SU-DHL-6 (cell line): ENCODE results near the gene TBL1X.

Source experiments
- H2AFZ ChIP-seq: fragments of 200-600 bp; sonication (generic); 2 replicates; pipeline ENCODE4 v1.6.1; 2014; ENCODE audit warnings: low read depth, mild to moderate bottlenecking, moderate library complexity, mixed read lengths, antibody characterized with exemption, low read length; ENCODE audit not compliant: severe bottlenecking
- H3F3A ChIP-seq: fragments of 200-600 bp; shearing (Covaris generic); 2 replicates; pipeline ENCODE4 v1.6.0; 2016; ENCODE audit warnings: antibody characterized with exemption, mild to moderate bottlenecking; ENCODE audit not compliant: insufficient read depth
- H3K27ac ChIP-seq: fragments of 200-600 bp; sonication (generic); 2 replicates; pipeline ENCODE4 v1.5.1; 2016; ENCODE audit warnings: low read depth, mild to moderate bottlenecking, low read length, moderate library complexity, mixed read lengths
- H3K27me3 ChIP-seq: fragments of 200-600 bp; sonication (generic), shearing (Covaris generic); 2 replicates; pipeline ENCODE4 v1.6.0; 2014; ENCODE audit warnings: mild to moderate bottlenecking, low read length
- H3K36me3 ChIP-seq: fragments of 200-600 bp; sonication (generic); 2 replicates; pipeline ENCODE4 v1.6.1; 2014; ENCODE audit warnings: mild to moderate bottlenecking, low read length, mixed read lengths
- H3K4me2 ChIP-seq: fragments of 300-600, 200-600 bp; shearing (Covaris generic), sonication (generic); 2 replicates; pipeline ENCODE4 v1.6.0; 2014; ENCODE audit warnings: low read length, low read depth, mild to moderate bottlenecking; ENCODE audit not compliant: poor library complexity, severe bottlenecking
- H3K4me3 ChIP-seq: fragments of 200-600 bp; sonication (generic); 2 replicates; pipeline ENCODE4 v1.5.1; 2014; ENCODE audit warnings: antibody characterized with exemption, low read length, mild to moderate bottlenecking, mixed read lengths; ENCODE audit not compliant: insufficient read depth, poor library complexity, severe bottlenecking
- H3K79me2 ChIP-seq: fragments of 200-600 bp; sonication (generic); 2 replicates; pipeline ENCODE4 v1.6.1; 2014; ENCODE audit warnings: mild to moderate bottlenecking, low read length, moderate library complexity; ENCODE audit not compliant: insufficient read depth
- H3K9ac ChIP-seq: fragments of 200-600 bp; sonication (generic); 2 replicates; pipeline ENCODE4 v1.7.0; 2014; ENCODE audit warnings: mild to moderate bottlenecking, low read length
- H3K9me2 ChIP-seq: fragments of 200-600 bp; sonication (generic); replicated peaks from 2 replicates; pipeline ENCODE4 v1.6.1; 2014; ENCODE audit warnings: low read length; ENCODE audit not compliant: insufficient read depth
- H3K9me3 ChIP-seq: fragments of 200-600 bp; sonication (generic); 2 replicates; pipeline ENCODE4 v1.6.1; 2014; ENCODE audit warnings: low read length, mixed read lengths; ENCODE audit not compliant: insufficient read depth
- H4K20me1 ChIP-seq: fragments of 200-600 bp; sonication (generic); 2 replicates; pipeline ENCODE4 v1.6.1; 2014; ENCODE audit warnings: low read depth, mild to moderate bottlenecking, antibody characterized with exemption, low read length, moderate library complexity, mixed read lengths
- EZH2phosphoT487 ChIP-seq: fragments of 200-600 bp; sonication (generic), shearing (Covaris generic); conservative IDR thresholded peaks from 2 replicates; pipeline ENCODE4 v1.6.1; 2018; ENCODE audit warnings: mild to moderate bottlenecking, antibody characterized with exemption, low read length, moderate library complexity, mixed read lengths
- TF ChIP-seq, protein P1 (sequence below): fragments of 200-600 bp; sonication (generic); IDR thresholded peaks from one replicate; pipeline ENCODE4 v1.5.1; 2017; ENCODE audit warnings: antibody characterized with exemption, mild to moderate bottlenecking, low read length, moderate library complexity; ENCODE audit not compliant: insufficient read depth, poor library complexity, severe bottlenecking

The TBL1X gene

DNA sequence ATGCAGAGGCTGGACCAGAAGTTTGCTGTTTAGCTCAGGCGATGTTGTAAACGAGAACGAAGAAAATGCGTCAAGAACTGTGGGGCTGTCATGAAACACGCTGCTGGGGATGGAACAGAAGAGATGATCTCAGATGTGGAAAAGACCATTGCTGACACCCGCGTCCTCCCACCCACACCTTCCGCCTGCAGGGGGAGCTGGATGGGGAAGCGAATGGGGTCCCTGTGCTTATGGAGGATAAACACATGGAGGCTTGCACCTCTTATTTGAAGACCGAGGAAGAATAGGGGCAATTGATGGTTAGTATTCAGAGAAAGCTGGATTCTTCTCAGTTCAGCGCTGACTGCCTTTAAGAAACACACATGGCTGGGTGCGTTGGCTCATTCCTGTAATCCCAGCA is 236.9 kb downstream of the TBL1X start:
- H3K4me2 ChIP-seq: no peak overlapping the region
- no peaks in the 10 kb centered on the region for H3K9me3 ChIP-seq
- no peaks in the 10 kb centered on the region for H3K27me3 ChIP-seq
- no peaks in the 10 kb centered on the region for H4K20me1 ChIP-seq
- no peaks in the 10 kb centered on the region for H3K9me2 ChIP-seq
- H3K4me3 ChIP-seq: no peak overlapping the region
- no peak overlapping the region for H2AFZ ChIP-seq
- no peak overlapping the region for H3K9ac ChIP-seq
- H3K79me2 ChIP-seq: no peaks in the 10 kb centered on the region
- no peaks in the 10 kb centered on the region for H3F3A ChIP-seq
- no peak overlapping the region for H3K27ac ChIP-seq
- no peaks in the 10 kb centered on the region for H3K36me3 ChIP-seq
- TF ChIP-seq EZH2phosphoT487: no peak
- TF ChIP-seq, protein P1, sequence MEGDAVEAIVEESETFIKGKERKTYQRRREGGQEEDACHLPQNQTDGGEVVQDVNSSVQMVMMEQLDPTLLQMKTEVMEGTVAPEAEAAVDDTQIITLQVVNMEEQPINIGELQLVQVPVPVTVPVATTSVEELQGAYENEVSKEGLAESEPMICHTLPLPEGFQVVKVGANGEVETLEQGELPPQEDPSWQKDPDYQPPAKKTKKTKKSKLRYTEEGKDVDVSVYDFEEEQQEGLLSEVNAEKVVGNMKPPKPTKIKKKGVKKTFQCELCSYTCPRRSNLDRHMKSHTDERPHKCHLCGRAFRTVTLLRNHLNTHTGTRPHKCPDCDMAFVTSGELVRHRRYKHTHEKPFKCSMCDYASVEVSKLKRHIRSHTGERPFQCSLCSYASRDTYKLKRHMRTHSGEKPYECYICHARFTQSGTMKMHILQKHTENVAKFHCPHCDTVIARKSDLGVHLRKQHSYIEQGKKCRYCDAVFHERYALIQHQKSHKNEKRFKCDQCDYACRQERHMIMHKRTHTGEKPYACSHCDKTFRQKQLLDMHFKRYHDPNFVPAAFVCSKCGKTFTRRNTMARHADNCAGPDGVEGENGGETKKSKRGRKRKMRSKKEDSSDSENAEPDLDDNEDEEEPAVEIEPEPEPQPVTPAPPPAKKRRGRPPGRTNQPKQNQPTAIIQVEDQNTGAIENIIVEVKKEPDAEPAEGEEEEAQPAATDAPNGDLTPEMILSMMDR: no peak

DNA sequence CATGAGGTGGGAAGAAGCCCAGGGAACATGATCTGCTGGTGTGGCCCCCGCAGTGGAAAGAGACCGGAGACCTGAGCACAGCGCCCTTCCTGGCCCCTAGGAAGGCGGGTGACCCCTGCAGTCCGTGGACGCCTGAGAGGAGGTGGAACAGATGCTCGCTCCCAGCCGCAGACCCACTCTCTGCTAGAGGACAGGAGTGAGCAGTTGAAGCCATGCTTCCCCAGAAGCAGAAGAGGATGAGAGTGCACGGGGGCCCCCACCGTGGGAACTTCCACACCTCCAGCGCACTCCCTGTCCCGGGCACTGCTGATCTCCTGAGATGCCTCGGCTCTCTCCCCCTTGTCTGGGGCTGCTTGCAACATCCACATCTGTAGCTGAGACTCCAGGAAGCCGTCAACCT is 238.5 kb downstream of the TBL1X start:
- Histone ChIP-seq H4K20me1 (no peaks in the 10 kb centered on the region), H3K9me2 (no peaks in the 10 kb centered on the region), H3K27ac (no peak overlapping the region), H3F3A (no peaks in the 10 kb centered on the region), H3K27me3 (no peaks in the 10 kb centered on the region), H3K4me3 (no peak overlapping the region), H3K36me3 (no peaks in the 10 kb centered on the region), H2AFZ (no peak overlapping the region), H3K4me2 (no peak overlapping the region), H3K9me3 (no peaks in the 10 kb centered on the region), H3K9ac (no peak overlapping the region), H3K79me2 (no peaks in the 10 kb centered on the region)
- TF ChIP-seq EZH2phosphoT487: no peak
- TF ChIP-seq, protein P1: no peak

DNA sequence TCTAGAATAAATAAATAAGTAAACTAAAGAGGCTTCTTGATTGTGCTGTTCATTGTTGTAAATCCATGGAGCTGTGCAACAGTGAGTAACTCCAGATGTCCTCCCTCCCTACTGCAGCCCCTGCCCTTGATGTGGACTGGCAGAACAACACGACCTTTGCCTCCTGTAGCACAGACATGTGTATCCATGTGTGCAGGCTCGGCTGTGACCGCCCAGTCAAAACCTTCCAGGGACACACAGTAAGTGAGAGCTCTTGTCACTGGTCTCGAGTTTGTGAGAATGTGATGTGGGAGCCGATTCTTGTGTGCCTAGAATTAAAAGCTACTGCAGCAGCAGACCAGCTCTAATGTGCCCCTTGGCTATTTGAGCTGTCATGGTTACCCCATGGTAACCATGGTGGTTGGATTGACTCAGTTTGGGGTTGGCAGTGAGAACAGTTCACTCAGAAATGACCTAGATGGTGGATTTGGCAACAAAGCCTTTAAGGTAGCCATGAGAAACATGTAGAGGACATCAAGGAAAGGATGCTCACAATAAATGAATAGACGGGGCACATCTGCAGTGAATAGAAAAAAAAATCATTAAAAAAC is 240.1 kb downstream of the TBL1X start:
- Histone ChIP-seq H3K4me2 (no peak overlapping the region), H3F3A (no peaks in the 10 kb centered on the region), H3K9ac (no peak overlapping the region), H3K27me3 (no peaks in the 10 kb centered on the region), H4K20me1 (no peaks in the 10 kb centered on the region), H3K4me3 (no peak overlapping the region), H3K36me3 (no peaks in the 10 kb centered on the region), H3K27ac (no peak overlapping the region), H3K79me2 (no peaks in the 10 kb centered on the region), H3K9me3 (no peaks in the 10 kb centered on the region), H2AFZ (no peak overlapping the region), H3K9me2 (no peaks in the 10 kb centered on the region)
- TF ChIP-seq, protein P1: no peak
